M059J (cell line): ENCODE data around the gene GPC5. TPM values are rescaled to one million over a fixed set of nuclear protein-coding genes. Genes with fewer than 3 reads are reported as not detected.

Source experiments
- DNase-seq: peaks from one replicate; pipeline ENCODE4 v3.0.0-alpha.2; 2012; ENCODE audit warnings: low read depth
- total RNA-seq: library from RNA; depleted of rRNA; stranded (reverse); fragments of >200 nt; shearing (Covaris generic); gene quantifications from 2 replicates; pipeline ENCODE4 v1.2.3, GENCODE V29; 2014

The GPC5 gene
- total RNA-seq, 1 experiment from 2014 or later, result 0.25 TPM

- DNase-seq, result no peak
Observed at GRCh38 chr13:91539286-91540157, 141.1 kb downstream of the GPC5 start.

- DNase-seq, result no peak
Observed at GRCh38 chr13:91540158-91540736, 141.8 kb downstream of the GPC5 start.

- no peak for DNase-seq
Observed at GRCh38 chr13:91544723-91545122, 146.3 kb downstream of the GPC5 start.

GRCh38 chr13:91546900-91547299, 148.5 kb downstream of the GPC5 start:
- DNase-seq, result no peak

GRCh38 chr13:91553584-91553983, 155.2 kb downstream of the GPC5 start:
- DNase-seq, result no peak

GRCh38 chr13:91554101-91554500, 155.7 kb downstream of the GPC5 start:
- DNase-seq, result no peak

- DNase-seq, result no peak
Observed at GRCh38 chr13:91557328-91558090, 159.1 kb downstream of the GPC5 start.

GRCh38 chr13:91563799-91564198, 165.4 kb downstream of the GPC5 start:
- no peak for DNase-seq

- no peak for DNase-seq
Observed at GRCh38 chr13:91564396-91564795, 166.0 kb downstream of the GPC5 start.

GRCh38 chr13:91565296-91565695, 166.9 kb downstream of the GPC5 start:
- DNase-seq, result no peak

- no peak for DNase-seq
Observed at GRCh38 chr13:91567485-91568207, 169.2 kb downstream of the GPC5 start.

GRCh38 chr13:91571681-91572080, 173.3 kb downstream of the GPC5 start:
- no peak for DNase-seq

GRCh38 chr13:91572439-91572838, 174.0 kb downstream of the GPC5 start:
- no peak for DNase-seq

GRCh38 chr13:91572944-91573598, 174.7 kb downstream of the GPC5 start:
- DNase-seq, result no peak

- DNase-seq, result no peak
Observed at GRCh38 chr13:91574766-91575165, 176.3 kb downstream of the GPC5 start.

- no peak for DNase-seq
Observed at GRCh38 chr13:91576590-91576989, 178.2 kb downstream of the GPC5 start.

- DNase-seq, result no peak
Observed at GRCh38 chr13:91579320-91579719, 180.9 kb downstream of the GPC5 start.

GRCh38 chr13:91580749-91581148, 182.3 kb downstream of the GPC5 start:
- DNase-seq, result no peak

GRCh38 chr13:91586609-91587008, 188.2 kb downstream of the GPC5 start:
- no peak for DNase-seq

- no peak for DNase-seq
Observed at GRCh38 chr13:91588541-91588940, 190.1 kb downstream of the GPC5 start.
